Measurements from ENCODE around the gene MYOF. TPM values are rescaled to one million over a fixed set of nuclear protein-coding genes. Genes with fewer than 3 reads are reported as not detected.
"Not testable (repeated sequence)": the region's sequence is repeated elsewhere in the genome, so short reads cannot be mapped to it uniquely, and the experiment has no call there.

Gene MYOF
- total RNA-seq, 1 donor: 5.2 TPM

DNA sequence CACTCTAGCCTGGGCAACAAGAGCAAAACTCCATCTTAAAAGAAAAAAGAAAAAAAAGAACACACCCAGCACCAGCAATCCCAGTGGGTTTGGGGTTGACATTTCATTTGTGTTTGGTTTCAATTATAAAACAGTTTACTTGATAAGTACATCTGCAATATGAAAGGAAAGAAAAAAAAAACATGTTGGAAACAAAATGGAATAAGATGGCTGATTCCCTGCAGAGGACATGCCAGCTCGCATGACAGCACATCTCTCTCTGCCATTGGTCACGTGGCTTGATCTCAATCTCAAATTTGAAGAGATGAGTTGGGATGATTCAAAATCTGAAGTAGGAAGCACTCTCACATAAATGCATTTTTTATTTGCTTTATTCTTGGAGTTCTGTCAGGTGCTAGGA lies 28.0 kb downstream of the MYOF start:
- Histone ChIP-seq H3K4me3 (ENCODE audit: low read length) (no peak overlapping the region), H3K9me3 (ENCODE audit: low read depth, low read length) (no peaks in the 10 kb centered on the region), H3K4me1 (ENCODE audit: insufficient read depth, low read length) (no peaks in the 10 kb centered on the region), H3K27me3 (ENCODE audit: insufficient read depth, low read length) (no peaks in the 10 kb centered on the region)

DNA sequence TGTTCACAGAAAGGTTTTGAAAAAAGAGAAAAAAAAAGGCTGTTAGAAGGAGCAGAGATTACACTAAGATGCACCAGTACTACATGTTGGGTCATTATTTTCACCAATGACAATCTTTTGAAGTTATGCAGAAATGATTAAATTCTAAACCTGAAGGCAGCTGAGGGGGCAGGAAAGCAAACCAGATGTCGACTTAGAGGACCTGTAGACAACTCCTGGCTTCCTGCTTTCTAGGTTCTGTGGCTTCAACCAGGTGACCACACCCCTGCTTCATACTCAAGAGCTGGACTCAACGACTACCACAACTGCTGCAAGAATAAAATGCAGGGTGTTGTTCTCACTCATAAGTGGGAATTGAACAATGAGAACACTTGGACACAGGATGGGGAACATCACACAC lies 30.0 kb downstream of the MYOF start:
- H3K27me3 ChIP-seq (ENCODE audit: insufficient read depth, low read length): no peaks in the 10 kb centered on the region
- no peaks in the 10 kb centered on the region for H3K4me1 ChIP-seq (ENCODE audit: insufficient read depth, low read length)
- H3K9me3 ChIP-seq (ENCODE audit: low read depth, low read length): no peaks in the 10 kb centered on the region
- no peak overlapping the region for H3K4me3 ChIP-seq (ENCODE audit: low read length)

DNA sequence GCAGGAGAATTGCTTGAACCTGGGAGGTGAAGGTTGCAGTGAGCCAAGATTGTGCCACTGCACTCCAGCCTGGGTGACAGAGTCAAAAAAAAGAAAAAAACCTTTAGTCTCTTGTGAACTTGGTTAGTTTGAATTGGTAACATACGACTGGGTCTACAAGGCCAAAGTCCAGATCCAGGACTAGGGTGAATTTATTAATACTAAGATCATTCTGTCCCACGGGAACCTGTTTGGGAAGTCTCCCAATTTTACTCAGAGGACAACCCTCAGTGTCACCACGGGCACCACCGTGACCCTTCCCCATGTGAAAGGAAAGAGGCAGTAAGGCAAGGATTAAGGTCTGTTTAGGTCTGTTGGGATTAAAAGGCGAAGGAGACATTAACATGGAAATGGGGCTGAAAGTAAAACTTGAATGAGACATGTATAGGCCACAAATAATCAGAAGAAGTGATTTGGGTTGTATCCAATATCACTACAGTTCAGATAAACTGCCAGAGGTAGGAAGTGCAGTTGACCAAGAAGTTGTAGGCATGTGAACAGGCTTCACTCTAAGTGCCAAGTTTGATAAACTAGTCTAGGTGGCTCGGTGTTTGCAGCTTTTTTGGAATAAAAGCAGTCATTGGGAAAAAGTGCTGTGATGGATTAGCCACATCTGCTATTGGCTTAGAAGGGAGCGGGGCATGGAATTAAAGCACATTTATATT lies 30.7 kb downstream of the MYOF start:
- Histone ChIP-seq H3K9me3 (ENCODE audit: low read depth, low read length) (no peaks in the 10 kb centered on the region), H3K27me3 (ENCODE audit: insufficient read depth, low read length) (no peaks in the 10 kb centered on the region), H3K4me3 (ENCODE audit: low read length) (no peak overlapping the region), H3K4me1 (ENCODE audit: insufficient read depth, low read length) (no peaks in the 10 kb centered on the region)

DNA sequence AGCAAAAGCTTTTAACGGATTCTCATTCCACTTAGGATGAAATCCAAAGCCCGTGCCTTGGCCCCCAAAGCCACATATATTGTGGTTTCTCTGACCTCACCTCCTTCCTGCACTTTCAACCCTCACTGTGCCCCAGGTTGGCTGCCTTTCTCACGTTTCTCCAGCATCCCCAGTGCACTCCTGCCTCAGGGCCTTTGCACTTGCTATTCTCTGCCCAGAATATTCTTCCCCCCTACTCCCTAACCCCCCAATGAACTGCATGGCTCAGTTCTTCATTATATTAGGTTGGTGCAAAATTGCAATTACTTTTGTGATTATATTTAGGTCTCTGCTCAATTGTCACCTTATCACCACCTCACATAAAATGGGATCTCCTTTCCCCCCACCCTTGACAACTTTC lies 34.2 kb downstream of the MYOF start:
- no peaks in the 10 kb centered on the region for H3K9me3 ChIP-seq (ENCODE audit: low read depth, low read length)
- H3K4me1 ChIP-seq (ENCODE audit: insufficient read depth, low read length): peaks cover 6% of the 10 kb centered on the region
- no peaks in the 10 kb centered on the region for H3K27me3 ChIP-seq (ENCODE audit: insufficient read depth, low read length)
- no peak overlapping the region for H3K4me3 ChIP-seq (ENCODE audit: low read length)

DNA sequence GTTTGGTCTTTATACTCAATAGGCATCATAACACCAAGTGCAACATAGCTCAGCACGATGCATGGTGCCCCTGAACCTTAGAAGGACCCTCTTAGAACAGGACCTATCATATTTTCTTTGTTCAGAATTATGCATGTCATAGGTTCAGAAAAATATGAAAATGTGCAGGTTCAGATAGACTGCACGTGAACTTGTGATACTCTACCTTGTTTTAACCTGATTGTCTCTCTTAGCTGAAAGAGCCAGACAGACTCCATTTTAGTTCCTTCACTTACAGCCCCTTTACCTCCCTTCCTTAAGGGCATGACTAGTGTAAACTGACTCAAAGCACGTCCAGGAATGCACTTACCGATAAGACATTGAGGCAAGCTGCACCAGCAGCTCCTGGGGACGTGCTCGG lies 35.1 kb downstream of the MYOF start:
- Histone ChIP-seq H3K4me3 (ENCODE audit: low read length) (no peak overlapping the region), H3K9me3 (ENCODE audit: low read depth, low read length) (no peaks in the 10 kb centered on the region), H3K27me3 (ENCODE audit: insufficient read depth, low read length) (no peaks in the 10 kb centered on the region), H3K4me1 (ENCODE audit: insufficient read depth, low read length) (peaks cover 10% of the 10 kb centered on the region)

DNA sequence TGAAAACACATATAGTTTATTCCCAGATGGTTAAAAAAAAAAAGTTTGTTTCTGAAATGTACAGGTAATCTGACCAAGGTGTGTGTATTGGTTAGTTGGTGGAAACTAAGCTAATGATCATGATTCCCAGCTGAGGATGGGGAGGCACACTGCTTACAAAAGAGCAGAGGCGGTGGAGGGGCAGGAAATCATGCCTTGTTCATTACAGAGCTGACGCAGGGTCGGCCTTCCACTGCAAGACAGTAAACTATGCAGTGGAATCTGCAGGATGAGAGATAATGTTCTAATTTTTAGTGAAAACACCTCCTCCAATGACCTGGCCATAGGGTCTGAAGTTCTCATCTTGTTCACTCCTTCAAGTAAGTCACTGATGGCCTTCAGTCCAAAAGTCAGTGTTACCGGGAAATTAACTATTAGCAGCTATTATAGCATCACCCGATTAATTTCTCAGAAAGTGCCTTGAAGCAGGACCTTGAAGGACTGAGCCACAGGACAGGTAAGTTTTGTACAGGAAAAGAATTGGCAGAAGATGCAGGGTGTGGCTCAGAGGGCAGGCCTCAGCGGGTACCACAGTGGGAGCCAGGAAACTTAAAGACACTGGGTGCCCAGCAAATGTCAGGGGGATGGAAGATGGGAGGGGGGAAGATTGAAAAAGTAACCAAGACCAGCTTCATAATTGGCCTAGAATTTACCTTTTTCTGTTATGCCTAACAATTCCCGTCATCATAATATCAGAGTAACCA lies 36.0 kb downstream of the MYOF start:
- peaks cover 18% of the 10 kb centered on the region for H3K4me1 ChIP-seq (ENCODE audit: insufficient read depth, low read length)
- no peak overlapping the region for H3K4me3 ChIP-seq (ENCODE audit: low read length)
- H3K27me3 ChIP-seq (ENCODE audit: insufficient read depth, low read length): no peaks in the 10 kb centered on the region
- H3K9me3 ChIP-seq (ENCODE audit: low read depth, low read length): no peaks in the 10 kb centered on the region

DNA sequence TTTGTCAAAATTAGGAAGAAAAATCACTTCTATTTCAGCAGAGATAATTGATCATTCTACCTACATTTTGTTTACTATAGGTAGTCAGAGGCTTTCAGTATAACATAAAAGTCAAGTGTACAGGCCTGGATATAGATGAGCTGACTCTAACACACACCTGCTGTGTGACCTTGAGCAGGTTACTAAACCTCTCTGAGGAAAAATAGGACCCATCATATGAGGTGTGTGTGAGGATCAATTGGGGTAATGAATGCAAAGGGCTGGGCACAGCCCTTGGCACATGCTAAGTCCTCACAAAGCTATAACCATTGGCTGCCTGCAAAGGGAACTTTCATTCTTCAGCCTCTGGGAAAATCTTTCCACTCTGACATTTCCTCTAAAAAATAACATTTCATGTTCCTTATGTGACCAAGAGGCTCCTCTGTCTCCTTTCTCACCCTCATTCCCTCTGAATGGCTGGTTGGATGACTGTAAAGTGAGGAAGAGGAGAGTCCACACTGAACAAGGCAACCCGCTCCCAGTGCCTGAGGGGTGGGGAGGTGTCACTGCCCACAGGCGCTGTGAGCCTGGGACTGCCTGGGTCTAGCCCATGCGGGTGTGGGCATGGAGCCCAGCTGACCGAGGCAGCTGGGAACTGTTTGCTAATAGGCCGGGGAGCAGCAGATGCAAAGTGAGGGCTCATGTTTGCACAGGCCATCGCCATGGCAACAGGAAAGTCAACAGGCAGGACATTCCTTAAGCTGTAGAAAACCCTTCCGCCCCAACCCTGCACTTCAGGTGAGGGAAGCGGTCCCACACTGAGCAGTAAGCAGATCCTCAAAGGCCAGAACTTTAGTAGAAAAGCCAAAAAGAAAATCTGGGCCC lies 36.8 kb downstream of the MYOF start:
- Histone ChIP-seq H3K4me1 (ENCODE audit: insufficient read depth, low read length) (peaks cover 19% of the 10 kb centered on the region), H3K9me3 (ENCODE audit: low read depth, low read length) (no peaks in the 10 kb centered on the region), H3K27me3 (ENCODE audit: insufficient read depth, low read length) (no peaks in the 10 kb centered on the region), H3K4me3 (ENCODE audit: low read length) (no peak overlapping the region)

DNA sequence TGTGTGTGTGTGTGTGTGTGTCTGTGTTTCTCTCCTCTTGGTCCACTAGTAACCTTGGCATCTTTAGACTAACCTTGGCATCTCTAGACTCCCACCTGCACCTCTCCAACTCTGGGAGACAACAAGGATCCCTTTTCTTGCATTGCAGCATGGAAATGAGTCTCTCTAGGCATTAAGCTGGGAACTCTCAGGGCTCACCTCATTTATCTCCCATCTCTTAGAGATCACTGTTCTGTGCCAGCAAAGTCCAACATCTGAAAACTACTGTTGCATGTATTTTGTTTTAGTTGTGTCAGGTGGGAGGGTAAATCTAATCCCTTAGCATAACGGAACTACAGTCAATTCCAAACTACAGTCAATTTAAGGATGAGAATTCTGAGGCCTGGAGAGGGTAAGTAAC lies 38.7 kb downstream of the MYOF start:
- no peaks in the 10 kb centered on the region for H3K27me3 ChIP-seq (ENCODE audit: insufficient read depth, low read length)
- peaks cover 19% of the 10 kb centered on the region for H3K4me1 ChIP-seq (ENCODE audit: insufficient read depth, low read length)
- H3K4me3 ChIP-seq (ENCODE audit: low read length): no peak overlapping the region
- no peaks in the 10 kb centered on the region for H3K9me3 ChIP-seq (ENCODE audit: low read depth, low read length)

DNA sequence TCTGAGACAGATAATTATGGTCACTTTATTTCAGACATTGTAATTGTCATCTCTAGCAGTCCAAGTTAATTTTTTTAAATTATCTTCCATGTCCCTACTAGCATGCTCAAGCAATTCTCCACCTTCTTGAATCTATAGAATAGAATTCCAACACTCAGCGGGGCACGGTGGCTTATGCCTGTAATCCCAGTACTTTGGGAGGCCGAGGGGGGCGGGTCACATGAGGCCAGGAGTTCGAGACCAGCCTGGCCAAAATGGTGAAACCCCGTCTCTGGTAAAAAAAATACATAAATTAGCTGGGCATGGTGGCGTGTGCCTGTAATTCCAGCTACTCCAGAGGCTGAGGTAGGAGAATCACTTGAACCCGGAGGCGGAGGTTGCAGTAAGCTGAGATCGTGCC lies 39.4 kb downstream of the MYOF start:
- H3K27me3 ChIP-seq (ENCODE audit: insufficient read depth, low read length); H3K9me3 ChIP-seq (ENCODE audit: low read depth, low read length); H3K4me3 ChIP-seq (ENCODE audit: low read length): not testable (repeated sequence)
- H3K4me1 ChIP-seq (ENCODE audit: insufficient read depth, low read length): peaks cover 22% of the 10 kb centered on the region

DNA sequence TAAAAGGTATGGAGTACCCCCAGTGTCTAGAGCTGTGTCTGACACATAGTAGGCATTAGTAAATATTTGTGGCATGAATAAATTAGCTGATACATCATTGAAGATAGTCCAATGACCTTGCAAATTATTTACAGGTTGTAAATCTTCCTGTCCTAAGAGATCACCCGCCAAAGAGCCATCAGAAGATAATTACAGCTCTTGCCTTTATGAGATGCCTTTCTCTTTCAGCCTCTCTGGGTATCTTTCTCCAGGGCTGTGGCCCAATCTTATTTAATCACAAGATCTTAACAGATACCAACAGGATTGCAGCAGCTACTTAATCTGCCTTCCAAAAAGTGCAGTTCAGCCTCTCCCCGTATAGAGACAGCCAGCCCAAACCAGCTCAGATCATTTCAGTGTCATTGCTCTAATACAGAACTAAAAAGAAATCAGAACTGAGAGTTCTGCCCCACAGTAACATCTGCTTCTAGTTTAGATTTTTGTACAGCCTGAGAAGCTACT lies 41.5 kb downstream of the MYOF start:
- no peaks in the 10 kb centered on the region for H3K27me3 ChIP-seq (ENCODE audit: insufficient read depth, low read length)
- H3K9me3 ChIP-seq (ENCODE audit: low read depth, low read length): no peaks in the 10 kb centered on the region
- peaks cover 43% of the 10 kb centered on the region for H3K4me1 ChIP-seq (ENCODE audit: insufficient read depth, low read length)
- H3K4me3 ChIP-seq (ENCODE audit: low read length): no peak overlapping the region

DNA sequence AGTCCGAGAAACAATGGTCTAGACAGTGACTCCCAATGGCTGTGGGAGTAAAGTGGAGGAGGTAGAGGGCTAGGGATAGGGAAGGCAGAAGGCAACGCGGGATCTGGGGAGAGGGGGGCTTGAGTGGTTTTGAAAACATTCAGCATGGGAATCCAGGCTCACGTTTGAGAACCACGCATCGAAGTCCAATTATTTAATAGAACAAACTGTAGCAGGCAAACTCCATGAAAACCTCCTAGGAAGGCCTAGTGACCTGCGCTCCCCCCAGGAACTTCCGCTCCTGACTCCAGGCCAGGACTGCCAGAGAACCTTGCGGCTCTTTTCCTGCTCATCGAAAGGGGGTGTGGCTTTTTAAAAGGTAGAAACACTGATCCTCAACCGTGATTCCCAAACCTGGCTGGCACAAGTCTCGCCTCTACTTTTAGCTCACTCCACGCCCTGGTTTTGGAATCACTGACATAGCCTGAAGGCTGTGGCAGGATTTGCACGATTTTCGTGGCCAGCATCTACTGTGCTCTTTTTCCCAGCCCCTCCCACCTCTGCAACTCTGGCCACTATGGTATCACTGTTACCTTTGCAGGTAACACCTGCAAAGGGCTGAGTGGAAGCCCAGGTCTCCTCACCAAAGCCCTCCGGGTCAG lies 43.4 kb downstream of the MYOF start:
- Histone ChIP-seq H3K4me1 (ENCODE audit: insufficient read depth, low read length) (peaks cover 59% of the 10 kb centered on the region), H3K4me3 (ENCODE audit: low read length) (no peak overlapping the region), H3K9me3 (ENCODE audit: low read depth, low read length) (no peaks in the 10 kb centered on the region), H3K27me3 (ENCODE audit: insufficient read depth, low read length) (no peaks in the 10 kb centered on the region)

DNA sequence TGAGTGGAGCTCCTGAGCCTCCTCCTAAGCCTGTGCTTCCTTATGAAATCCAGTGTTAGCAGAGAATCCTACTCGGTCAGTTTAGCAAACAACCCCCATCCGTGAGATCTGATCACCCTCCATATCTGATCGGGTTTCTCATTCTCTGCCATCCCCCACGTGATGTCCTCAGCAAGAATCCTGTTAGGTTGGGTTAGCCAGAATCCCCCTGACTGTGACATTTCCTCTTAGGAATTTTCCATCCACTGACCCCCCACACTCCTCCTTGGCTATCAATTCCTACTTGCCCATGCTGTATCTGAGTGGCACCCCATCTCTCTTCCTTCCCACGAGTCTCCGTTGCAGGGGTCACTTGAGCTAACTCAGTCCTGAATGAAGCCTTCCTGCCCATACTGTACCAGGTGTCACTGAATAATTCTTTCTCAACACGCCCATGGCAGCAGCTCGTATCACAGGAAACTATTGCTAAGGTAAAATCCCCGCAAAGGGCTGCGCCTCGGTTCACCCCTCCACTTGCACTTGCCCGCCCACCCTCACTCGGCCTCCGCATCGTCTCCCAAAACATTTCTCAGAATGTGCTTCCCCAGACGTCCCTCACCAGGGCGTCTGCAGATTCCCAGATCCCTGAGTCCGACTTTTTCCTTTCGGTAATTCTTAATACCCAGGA lies 44.1 kb downstream of the MYOF start:
- Histone ChIP-seq H3K9me3 (ENCODE audit: low read depth, low read length) (no peaks in the 10 kb centered on the region), H3K4me3 (ENCODE audit: low read length) (no peak overlapping the region), H3K4me1 (ENCODE audit: insufficient read depth, low read length) (peaks cover 60% of the 10 kb centered on the region), H3K27me3 (ENCODE audit: insufficient read depth, low read length) (no peaks in the 10 kb centered on the region)

DNA sequence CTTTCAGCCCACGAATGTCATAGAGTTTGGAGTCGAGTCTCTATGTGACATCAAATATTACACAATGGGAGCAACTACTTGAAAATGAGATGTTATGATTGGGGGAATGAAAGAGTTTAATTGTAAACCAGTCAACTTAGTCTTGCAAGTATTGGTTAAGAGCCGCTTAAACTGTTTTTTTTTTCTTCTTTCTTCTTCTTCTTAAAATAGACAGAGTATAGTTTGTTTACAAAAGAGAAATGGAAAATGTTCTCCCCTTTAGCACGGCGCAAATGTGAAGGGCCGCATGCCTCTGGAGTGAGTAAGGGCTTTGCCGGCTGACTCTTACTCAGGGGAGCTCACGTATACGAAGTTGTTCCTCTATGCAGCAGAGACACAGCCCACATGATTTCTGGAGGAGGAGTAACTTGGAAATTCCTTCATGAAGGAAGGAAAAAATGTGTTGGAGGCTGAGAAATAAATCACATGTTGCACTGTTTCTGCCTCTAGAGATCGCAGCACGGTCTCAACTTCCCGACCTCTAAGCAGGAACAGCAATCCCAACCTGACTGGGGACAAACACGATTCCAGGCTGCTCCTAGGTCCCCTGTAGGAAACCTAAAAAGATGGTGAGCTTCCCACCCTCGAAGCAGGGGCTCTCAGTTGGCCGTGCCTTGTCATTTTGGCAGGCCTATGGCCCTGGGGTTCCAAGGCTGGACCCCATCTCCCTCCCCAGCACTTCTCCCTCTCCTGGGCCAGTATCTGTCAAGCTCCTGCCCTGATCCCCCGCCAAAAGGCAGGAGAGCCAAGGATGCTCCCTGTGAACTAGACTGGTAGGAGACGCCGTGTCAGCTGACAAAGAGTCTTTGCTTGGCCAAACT lies 44.8 kb downstream of the MYOF start:
- Histone ChIP-seq H3K4me3 (ENCODE audit: low read length) (no peak overlapping the region), H3K4me1 (ENCODE audit: insufficient read depth, low read length) (peaks cover 62% of the 10 kb centered on the region), H3K27me3 (ENCODE audit: insufficient read depth, low read length) (no peaks in the 10 kb centered on the region), H3K9me3 (ENCODE audit: low read depth, low read length) (no peaks in the 10 kb centered on the region)

All from mononuclear cell (primary cell).